GM18508 (cell line): ENCODE data around the gene FANCB.

ENCODE experiments used
- ATAC-seq: cut with Tn5 transposase; IDR thresholded peaks from one replicate; pipeline ENCODE4 v1.9.1; 2021; ENCODE audit warnings: moderate number of reproducible peaks; ENCODE audit not compliant: insufficient read depth, unreplicated experiment

The FANCB gene

GRCh38 chrX:14843666-14844065 is 29.2 kb downstream of the FANCB start:
- ATAC-seq, result no peak

GRCh38 chrX:14837155-14837554 is 35.7 kb downstream of the FANCB start:
- ATAC-seq, result no peak

GRCh38 chrX:14832586-14832985 is 40.3 kb downstream of the FANCB start:
- ATAC-seq, result no peak

GRCh38 chrX:14832151-14832550 is 40.7 kb downstream of the FANCB start:
- ATAC-seq, result no peak

GRCh38 chrX:14829643-14830042 is 43.2 kb downstream of the FANCB start:
- no peak for ATAC-seq

- no peak for ATAC-seq
These were observed 46.5 kb downstream of the FANCB start for GRCh38 chrX:14826319-14826718.

- ATAC-seq, result no peak
These were observed 47.0 kb downstream of the FANCB start for GRCh38 chrX:14825851-14826250.

GRCh38 chrX:14819769-14820168 is 53.1 kb downstream of the FANCB start:
- ATAC-seq, result no peak

GRCh38 chrX:14817571-14817970 is 55.3 kb downstream of the FANCB start:
- no peak for ATAC-seq

- no peak for ATAC-seq
These were observed 69.7 kb downstream of the FANCB start for GRCh38 chrX:14802943-14803710.

- ATAC-seq, result no peak
These were observed 71.7 kb downstream of the FANCB start for GRCh38 chrX:14801136-14801535.

- no peak for ATAC-seq
These were observed 74.0 kb downstream of the FANCB start for GRCh38 chrX:14798805-14799397.
